Activated naive CD4-positive, alpha-beta T cell treated with anti-CD3 and anti-CD28 coated beads, Interleukin-2, amount 50 U/mL, for 24 hours (primary cell): ENCODE measurements around the gene SLC25A6.
"Not testable (repeated sequence)": the region's sequence is repeated elsewhere in the genome, so short reads cannot be mapped to it uniquely, and the experiment has no call there.

Experiments
- H3K27ac Mint-ChIP-seq: one replicate; pipeline ENCODE4 v1.8.0; 2021; ENCODE audit warnings: mild to moderate bottlenecking, mixed read lengths
- H3K27me3 Mint-ChIP-seq: one replicate; pipeline ENCODE4 v1.8.0; 2021; ENCODE audit warnings: mixed read lengths
- H3K36me3 Mint-ChIP-seq: one replicate; pipeline ENCODE4 v1.8.0; 2021; ENCODE audit warnings: mixed read lengths
- H3K4me1 Mint-ChIP-seq: one replicate; pipeline ENCODE4 v1.8.0; 2021; ENCODE audit warnings: mixed read lengths
- H3K4me3 Mint-ChIP-seq: one replicate; pipeline ENCODE4 v1.8.0; 2021; ENCODE audit warnings: mild to moderate bottlenecking, mixed read lengths
- H3K9me3 Mint-ChIP-seq: one replicate; pipeline ENCODE4 v1.8.0; 2021; ENCODE audit warnings: mixed read lengths

The SLC25A6 gene

DNA sequence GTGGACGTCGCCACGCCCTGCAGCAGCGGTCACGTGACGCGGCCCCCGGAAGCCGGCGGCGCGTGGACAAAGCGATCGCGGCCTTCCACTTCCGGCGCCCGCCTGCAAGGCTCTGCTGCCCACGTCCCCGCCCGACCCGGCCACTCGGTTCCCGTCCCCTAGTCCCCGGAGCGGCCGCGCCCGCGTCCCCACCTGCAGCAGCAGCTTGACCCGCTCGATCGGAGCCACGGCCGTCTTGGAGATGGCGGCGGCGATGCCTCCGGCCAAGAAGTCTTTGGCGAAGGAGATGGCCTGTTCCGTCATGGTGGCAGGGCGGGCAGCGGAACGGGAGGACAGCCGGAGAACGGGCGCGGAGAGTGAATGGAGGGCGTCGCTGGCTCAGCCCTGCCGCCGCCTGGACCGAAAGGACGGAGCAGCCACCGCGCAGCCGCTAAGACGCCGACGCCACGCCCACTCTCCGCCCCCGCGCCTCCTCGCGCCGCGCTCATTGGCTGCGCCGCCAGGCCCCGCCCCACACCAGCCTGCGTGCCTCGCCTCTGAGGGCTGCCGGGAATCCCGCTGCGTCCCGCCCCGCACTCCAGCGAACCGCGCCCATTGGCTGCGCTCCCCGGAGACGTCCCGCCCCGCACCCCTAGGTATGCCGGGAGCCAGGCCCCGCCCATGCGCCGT lies at the start of gene SLC25A6:
Gene SLC25A6 (minus strand): TSS at position 407 of the 669 bp plus-strand sequence. CDS start 104 bp downstream, at position 303.
- Mint-ChIP-seq H3K4me1 (peaks cover 48% of the 10 kb centered on the region), H3K36me3 (peaks cover 6% of the 10 kb centered on the region), H3K27ac (peak within 1 kb of the TSS; percentile 97)

GRCh38 chrX:1440506-1440905 lies 48.6 kb upstream of the SLC25A6 start:
- Mint-ChIP-seq H3K4me1 (peaks cover 9% of the 10 kb centered on the region), H3K27me3 (no peaks in the 10 kb centered on the region), H3K9me3 (peaks cover 5% of the 10 kb centered on the region), H3K36me3 (peaks cover 37% of the 10 kb centered on the region), H3K4me3 (no peak overlapping the region), H3K27ac (no peak overlapping the region)

More for the DNA sequence above, at the start of gene SLC25A6:
- no peaks in the 10 kb centered on the region for H3K27me3 Mint-ChIP-seq
- H3K9me3 Mint-ChIP-seq = no peaks in the 10 kb centered on the region
- H3K4me3 Mint-ChIP-seq = peak within 1 kb of the TSS; percentile 94

- H3K4me3 Mint-ChIP-seq = no peak overlapping the region
- no peaks in the 10 kb centered on the region for H3K9me3 Mint-ChIP-seq
- no peaks in the 10 kb centered on the region for H3K27me3 Mint-ChIP-seq
- H3K36me3 Mint-ChIP-seq = peaks cover 27% of the 10 kb centered on the region
- no peak overlapping the region for H3K27ac Mint-ChIP-seq
- no peaks in the 10 kb centered on the region for H3K4me1 Mint-ChIP-seq
Measured at GRCh38 chrX:1435241-1435895, 43.5 kb upstream of the SLC25A6 start.

DNA sequence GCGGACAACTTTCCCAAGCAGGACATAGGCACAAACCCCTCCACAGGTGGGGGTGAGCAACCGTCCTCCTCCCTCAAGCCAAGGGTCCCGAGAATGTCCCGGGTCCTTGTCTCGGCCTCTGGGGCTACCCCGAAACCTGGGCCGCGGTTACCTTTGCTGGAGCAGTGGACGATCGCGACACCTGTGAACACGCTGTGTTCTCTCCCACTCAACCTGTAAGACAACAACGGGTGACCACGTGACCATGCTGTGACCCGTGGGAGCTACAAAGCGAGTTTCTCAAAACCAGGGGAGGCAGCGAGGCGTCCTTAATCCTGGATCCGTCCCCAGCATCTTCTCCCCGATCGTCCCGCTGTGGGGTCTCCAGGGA lies 42.9 kb upstream of the SLC25A6 start:
- H3K4me3 Mint-ChIP-seq = no peak overlapping the region
- peaks cover 27% of the 10 kb centered on the region for H3K36me3 Mint-ChIP-seq
- H3K27me3 Mint-ChIP-seq = no peaks in the 10 kb centered on the region
- H3K4me1 Mint-ChIP-seq = no peaks in the 10 kb centered on the region
- H3K9me3 Mint-ChIP-seq = no peaks in the 10 kb centered on the region
- no peak overlapping the region for H3K27ac Mint-ChIP-seq

GRCh38 chrX:1433646-1434357 lies 41.9 kb upstream of the SLC25A6 start:
- Mint-ChIP-seq H3K27ac (no peak overlapping the region), H3K27me3 (no peaks in the 10 kb centered on the region), H3K36me3 (peaks cover 21% of the 10 kb centered on the region), H3K9me3 (no peaks in the 10 kb centered on the region), H3K4me3 (no peak overlapping the region), H3K4me1 (no peaks in the 10 kb centered on the region)

GRCh38 chrX:1430451-1430850 lies 38.5 kb upstream of the SLC25A6 start:
- Mint-ChIP-seq H3K27ac (no peak overlapping the region), H3K4me3 (no peak overlapping the region), H3K9me3 (no peaks in the 10 kb centered on the region), H3K4me1 (no peaks in the 10 kb centered on the region), H3K36me3 (peaks cover 5% of the 10 kb centered on the region), H3K27me3 (no peaks in the 10 kb centered on the region)

DNA sequence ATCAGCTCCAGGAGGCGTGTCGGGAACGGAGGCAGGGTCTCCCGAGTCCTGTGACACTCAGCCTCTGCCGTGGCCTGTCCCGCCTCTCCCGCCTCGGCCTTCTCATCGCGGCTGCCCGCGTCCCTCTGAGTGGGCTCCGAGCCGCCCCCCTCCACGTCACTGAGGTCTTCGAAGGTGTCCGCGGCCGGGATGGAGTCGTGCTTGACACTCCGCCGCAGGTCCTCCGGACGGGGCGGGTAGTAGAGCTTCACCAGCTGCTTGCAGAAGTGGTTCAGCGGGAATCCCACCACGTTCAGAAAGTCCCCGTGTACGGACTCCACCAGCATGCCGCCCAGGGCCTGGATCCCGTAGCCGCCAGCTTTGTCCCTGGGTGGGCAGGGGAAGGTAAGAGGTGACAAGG lies 35.8 kb upstream of the SLC25A6 start:
- Mint-ChIP-seq H3K27me3 (no peaks in the 10 kb centered on the region), H3K27ac (no peak overlapping the region), H3K4me1 (no peaks in the 10 kb centered on the region), H3K4me3 (no peak overlapping the region), H3K9me3 (peaks cover 6% of the 10 kb centered on the region), H3K36me3 (peaks cover 17% of the 10 kb centered on the region)

GRCh38 chrX:1426321-1426720 lies 34.4 kb upstream of the SLC25A6 start:
- H3K36me3 Mint-ChIP-seq = peaks cover 20% of the 10 kb centered on the region
- not testable (repeated sequence) for H3K9me3 Mint-ChIP-seq, H3K4me3 Mint-ChIP-seq, H3K4me1 Mint-ChIP-seq, H3K27ac Mint-ChIP-seq, H3K27me3 Mint-ChIP-seq

DNA sequence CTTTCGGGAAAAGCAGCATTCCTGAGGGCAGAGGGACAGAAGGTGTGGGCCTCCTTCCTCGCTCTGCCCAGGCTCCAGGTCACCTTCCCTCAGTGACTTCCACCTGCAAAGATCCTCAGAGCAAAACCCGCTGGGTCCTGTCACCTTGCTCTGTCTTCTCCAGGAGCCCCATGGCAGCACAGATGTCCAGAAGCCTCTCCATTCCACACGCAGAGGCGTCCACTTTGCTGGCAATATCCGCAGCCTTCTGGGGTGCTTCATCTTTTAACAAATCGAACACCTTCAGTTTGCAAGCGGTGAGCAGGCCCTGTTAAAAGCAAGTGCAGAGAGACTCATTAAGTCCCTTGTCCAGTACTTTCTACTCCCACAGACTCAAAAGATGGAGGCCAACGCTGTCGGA lies 33.5 kb upstream of the SLC25A6 start:
- Mint-ChIP-seq H3K9me3 (peaks cover 6% of the 10 kb centered on the region), H3K27ac (no peak overlapping the region), H3K36me3 (peaks cover 20% of the 10 kb centered on the region), H3K4me3 (no peak overlapping the region), H3K4me1 (no peaks in the 10 kb centered on the region), H3K27me3 (no peaks in the 10 kb centered on the region)

DNA sequence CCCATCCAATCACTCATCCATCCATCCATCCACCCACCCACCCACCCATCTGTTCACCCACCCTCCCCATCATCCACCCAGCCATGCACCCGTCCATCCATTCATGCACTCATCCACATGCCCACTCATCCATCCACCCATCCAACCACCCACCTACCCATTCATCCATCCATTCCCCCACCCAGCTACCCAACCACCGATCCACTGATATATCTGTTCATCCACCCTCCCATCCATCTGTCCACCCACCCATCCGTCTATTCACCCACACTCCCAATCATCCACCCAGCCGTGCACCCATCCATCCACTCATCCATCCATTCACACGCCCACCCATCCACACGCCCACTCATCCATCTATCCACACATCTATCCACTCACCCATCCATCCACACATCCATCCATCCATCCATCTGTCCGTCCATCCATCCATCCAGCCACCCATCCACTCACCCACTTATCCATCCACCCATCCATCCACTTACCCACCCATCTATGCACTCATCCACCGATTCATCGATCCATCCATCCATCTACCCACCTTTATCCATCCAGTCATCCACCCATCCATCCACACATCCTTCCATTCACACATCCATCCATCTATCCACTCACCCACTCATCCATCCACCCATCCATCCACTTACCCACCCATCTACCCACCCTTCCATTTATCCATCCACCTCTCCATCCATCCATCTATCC lies 32.4 kb upstream of the SLC25A6 start:
- peaks cover 26% of the 10 kb centered on the region for H3K36me3 Mint-ChIP-seq
- H3K4me1 Mint-ChIP-seq = no peaks in the 10 kb centered on the region
- H3K27me3 Mint-ChIP-seq = no peaks in the 10 kb centered on the region
- H3K4me3 Mint-ChIP-seq = no peak overlapping the region
- H3K27ac Mint-ChIP-seq = no peak overlapping the region
- H3K9me3 Mint-ChIP-seq = peaks cover 6% of the 10 kb centered on the region

GRCh38 chrX:1423215-1423614 lies 31.3 kb upstream of the SLC25A6 start:
- H3K27me3 Mint-ChIP-seq = no peaks in the 10 kb centered on the region
- peaks cover 6% of the 10 kb centered on the region for H3K9me3 Mint-ChIP-seq
- no peak overlapping the region for H3K27ac Mint-ChIP-seq
- no peaks in the 10 kb centered on the region for H3K4me1 Mint-ChIP-seq
- no peak overlapping the region for H3K4me3 Mint-ChIP-seq
- H3K36me3 Mint-ChIP-seq = peaks cover 26% of the 10 kb centered on the region

- Mint-ChIP-seq H3K4me3 (no peak overlapping the region), H3K27ac (no peak overlapping the region), H3K27me3 (no peaks in the 10 kb centered on the region), H3K9me3 (peaks cover 6% of the 10 kb centered on the region), H3K4me1 (no peaks in the 10 kb centered on the region), H3K36me3 (peaks cover 26% of the 10 kb centered on the region)
Measured at GRCh38 chrX:1422135-1422465, 30.2 kb upstream of the SLC25A6 start.

GRCh38 chrX:1421433-1422134 lies 29.7 kb upstream of the SLC25A6 start:
- Mint-ChIP-seq H3K4me1 (no peaks in the 10 kb centered on the region), H3K9me3 (peaks cover 6% of the 10 kb centered on the region), H3K36me3 (peaks cover 26% of the 10 kb centered on the region), H3K27me3 (no peaks in the 10 kb centered on the region), H3K27ac (no peak overlapping the region), H3K4me3 (no peak overlapping the region)

DNA sequence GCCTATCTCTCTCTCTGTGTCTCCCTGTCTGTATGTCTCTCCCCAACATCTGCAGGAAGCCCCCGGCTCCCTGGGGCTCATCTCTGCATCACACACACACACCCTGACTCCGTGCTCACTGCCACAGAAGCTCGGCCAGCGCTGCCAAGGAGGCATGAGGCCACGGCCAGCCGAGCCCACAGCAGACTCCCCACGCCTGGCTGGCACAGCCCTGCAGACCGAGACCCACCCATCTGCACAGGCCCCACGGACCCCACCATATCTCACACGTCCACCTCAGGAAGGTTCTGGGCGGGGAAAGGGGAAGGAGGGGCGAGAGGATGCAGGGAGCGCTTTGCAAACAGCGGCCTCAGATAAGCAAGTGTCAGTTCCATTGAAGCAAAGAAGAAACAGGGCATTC lies 28.5 kb upstream of the SLC25A6 start:
- Mint-ChIP-seq H3K27ac (peak overlapping the region; percentile 15), H3K4me1 (no peaks in the 10 kb centered on the region), H3K27me3 (no peaks in the 10 kb centered on the region), H3K4me3 (no peak overlapping the region), H3K9me3 (peaks cover 6% of the 10 kb centered on the region), H3K36me3 (peaks cover 26% of the 10 kb centered on the region)

- no peaks in the 10 kb centered on the region for H3K4me1 Mint-ChIP-seq
- H3K4me3 Mint-ChIP-seq = no peak overlapping the region
Measured at GRCh38 chrX:1419545-1420355, 27.8 kb upstream of the SLC25A6 start.

More at GRCh38 chrX:1419545-1420355, 27.8 kb upstream of the SLC25A6 start:
- no peaks in the 10 kb centered on the region for H3K27me3 Mint-ChIP-seq
- H3K27ac Mint-ChIP-seq = peak overlapping the region; percentile 52
- peaks cover 2% of the 10 kb centered on the region for H3K9me3 Mint-ChIP-seq
- H3K36me3 Mint-ChIP-seq = peaks cover 25% of the 10 kb centered on the region
